GM18858 (cell line): ENCODE results near the gene CES1.
"Not testable (repeated sequence)": the region's sequence is repeated elsewhere in the genome, so short reads cannot be mapped to it uniquely, and the experiment has no call there.

Experiments
- ATAC-seq: cut with Tn5 transposase; IDR thresholded peaks from one replicate; pipeline ENCODE4 v1.9.1; 2021; ENCODE audit not compliant: unreplicated experiment

CES1 gene

GRCh38 chr16:55792934-55793374 is 39.9 kb downstream of the CES1 start:
- not testable (repeated sequence) for ATAC-seq

DNA sequence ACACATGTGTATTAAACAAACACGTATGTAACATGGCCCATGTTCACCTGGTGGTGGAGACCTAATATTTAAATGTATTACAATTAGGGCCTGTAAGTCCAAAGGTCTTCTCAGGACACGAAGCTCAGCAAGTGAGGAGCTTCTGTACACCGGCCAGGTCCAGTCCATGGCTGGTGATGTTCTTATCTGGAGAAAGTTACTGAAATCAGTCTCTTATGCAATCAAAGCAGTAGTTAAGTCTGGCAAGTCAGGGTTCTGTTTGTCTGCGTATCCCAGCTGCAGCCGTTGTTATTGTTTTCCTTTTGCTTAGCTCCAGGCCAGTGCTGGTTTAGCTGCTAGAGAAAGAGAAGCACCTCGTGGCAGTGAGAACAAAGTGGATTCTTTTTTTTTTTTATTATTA is 41.4 kb downstream of the CES1 start:
- not testable (repeated sequence) for ATAC-seq

- not testable (repeated sequence) for ATAC-seq
Measured at GRCh38 chr16:55790240-55790639, 42.7 kb downstream of the CES1 start.

- ATAC-seq = not testable (repeated sequence)
Measured at GRCh38 chr16:55782793-55783091, 50.2 kb downstream of the CES1 start.

GRCh38 chr16:55782091-55782792 is 50.7 kb downstream of the CES1 start:
- ATAC-seq = not testable (repeated sequence)

DNA sequence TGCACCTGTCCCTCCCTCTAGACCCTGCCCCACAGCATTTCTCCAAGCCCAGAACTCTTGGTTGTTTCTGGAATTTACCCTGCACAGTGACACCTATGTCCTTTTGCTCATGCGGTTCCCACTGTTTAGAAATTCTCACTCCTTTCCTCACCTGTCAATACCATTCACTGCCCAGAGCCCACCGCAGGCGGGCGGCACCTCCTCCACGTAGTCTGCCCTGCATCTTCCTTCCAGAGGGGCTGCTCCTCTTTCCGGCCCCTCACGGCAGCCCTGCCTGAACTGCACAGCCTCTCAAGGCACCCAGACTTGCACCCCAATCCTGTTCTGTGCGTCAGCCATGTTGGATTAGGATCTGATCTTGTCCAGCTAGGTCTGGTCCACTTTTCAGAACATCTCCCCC is 51.4 kb downstream of the CES1 start:
- not testable (repeated sequence) for ATAC-seq

- not testable (repeated sequence) for ATAC-seq
Measured at GRCh38 chr16:55780095-55780407, 52.8 kb downstream of the CES1 start.

GRCh38 chr16:55779402-55780094 is 53.3 kb downstream of the CES1 start:
- no peak for ATAC-seq

GRCh38 chr16:55778757-55779156 is 54.1 kb downstream of the CES1 start:
- no peak for ATAC-seq

DNA sequence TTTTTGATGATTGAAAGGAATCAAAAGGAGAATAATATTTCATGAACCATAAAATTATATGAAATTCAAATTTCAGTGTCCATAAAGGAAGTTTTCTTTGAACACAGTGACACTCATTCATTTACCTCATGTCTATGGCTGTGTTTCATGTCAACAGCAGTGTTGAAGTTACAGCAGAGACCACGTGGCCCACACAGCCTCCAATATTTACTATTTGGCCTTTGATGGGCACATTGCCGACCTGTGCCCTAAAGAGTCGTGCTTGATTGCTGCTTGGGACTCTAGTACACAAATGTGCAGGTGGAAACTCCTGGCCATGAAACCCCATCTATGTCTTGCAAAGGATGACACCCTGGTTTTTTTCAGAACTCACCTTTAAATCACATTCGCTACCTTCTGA is 57.0 kb downstream of the CES1 start:
- no peak for ATAC-seq

DNA sequence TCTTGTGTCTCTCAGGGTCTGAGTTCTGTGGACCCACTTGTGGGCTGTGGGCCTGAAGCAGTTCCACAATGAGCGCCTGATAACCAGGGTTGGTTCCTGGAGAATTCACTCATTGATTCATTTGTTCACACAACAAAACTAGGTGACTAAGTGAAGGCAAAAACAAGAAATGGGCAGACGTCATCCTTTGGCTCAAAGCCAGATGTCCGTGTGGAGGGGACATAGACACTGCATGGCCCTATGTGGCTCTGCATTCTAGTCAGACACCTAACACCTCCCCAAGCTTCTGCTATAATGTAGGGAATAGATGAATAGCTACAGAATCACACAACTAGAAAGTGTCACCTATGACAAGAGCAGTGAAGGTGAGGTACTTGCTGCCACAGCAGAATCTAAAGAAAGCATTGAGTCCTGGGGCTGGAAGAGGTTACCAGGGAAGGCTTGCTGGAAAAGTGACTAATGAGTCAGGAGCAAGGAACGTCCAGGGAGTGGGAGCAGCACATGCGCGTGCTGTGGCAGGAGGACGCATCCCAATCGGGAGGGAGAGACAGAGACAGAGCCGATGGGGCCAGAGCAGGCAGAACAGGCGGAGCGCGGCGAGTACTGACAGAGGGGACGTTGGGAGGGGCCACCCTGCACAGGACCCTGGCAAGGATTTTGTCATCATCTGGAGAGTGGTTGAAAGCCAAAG is 58.9 kb downstream of the CES1 start:
- no peak for ATAC-seq

DNA sequence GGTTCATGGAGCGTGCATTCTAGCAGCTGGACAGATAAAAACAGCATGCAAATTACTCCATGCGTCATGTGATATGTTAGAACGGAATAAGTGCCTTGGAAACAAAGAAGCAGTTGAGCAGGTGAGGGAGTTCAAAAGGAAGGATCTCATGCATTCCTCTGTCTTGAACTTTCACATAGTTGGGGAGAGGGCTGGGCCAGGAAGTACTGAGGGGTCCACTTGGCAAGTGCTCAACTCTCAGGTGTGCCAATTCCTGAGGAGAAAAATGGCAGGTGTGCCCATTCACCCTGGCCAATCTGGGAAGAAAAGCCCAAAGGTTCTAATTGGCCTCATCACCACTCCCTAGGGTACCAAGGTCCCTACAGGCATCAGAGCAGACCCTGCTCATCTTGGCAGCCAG is 67.7 kb downstream of the CES1 start:
- no peak for ATAC-seq

DNA sequence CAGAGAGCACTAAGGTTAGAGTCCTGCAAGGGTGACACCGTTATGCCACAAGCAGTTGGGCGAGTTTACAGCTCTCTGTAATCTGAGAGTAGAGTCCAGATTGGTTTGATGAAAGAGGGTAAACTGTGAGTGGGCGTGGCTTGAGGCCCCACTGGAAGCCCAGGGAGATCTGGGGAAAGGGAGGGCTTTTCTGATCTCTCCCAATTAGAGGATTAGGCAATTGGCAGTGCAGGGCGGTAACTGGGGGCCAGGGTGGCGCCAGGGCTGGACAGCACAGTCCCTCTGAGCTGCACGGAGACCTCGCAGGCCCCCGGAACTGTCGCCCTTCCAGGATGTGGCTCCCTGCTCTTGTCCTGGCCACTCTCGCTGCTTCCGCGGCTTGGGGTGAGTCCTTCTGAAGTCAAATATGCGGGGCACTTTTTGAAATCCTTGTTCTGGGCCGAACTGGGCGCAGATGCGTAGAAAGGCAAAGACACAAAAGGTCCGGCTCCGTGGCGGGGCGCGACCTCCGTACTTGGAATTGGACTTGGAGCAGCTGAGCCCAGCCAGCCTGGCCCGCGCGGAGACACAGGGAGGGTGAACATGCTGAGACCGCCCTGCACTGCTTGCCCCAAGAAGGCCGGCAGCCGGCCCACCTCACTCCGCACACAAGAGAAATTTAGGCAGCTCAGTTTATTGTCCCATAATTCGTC is 72.4 kb downstream of the CES1 start:
- no peak for ATAC-seq

DNA sequence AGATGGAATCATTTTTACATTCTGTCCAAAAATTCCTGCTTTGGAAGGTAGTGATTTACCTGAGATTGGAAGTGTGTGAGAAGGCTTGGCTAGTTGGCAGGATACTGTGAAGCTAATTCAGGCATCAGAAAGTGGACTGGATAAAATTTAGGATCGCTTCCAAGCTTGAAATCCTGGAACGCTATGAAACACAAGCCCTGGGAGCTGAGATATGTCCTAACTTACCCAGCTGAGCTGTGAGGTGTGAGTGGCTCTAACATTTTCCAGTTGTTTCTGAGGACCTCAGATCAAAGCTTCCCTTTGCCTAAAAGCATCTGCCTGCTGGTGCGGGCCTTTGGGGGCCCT is 73.0 kb downstream of the CES1 start:
- ATAC-seq = not testable (repeated sequence)

DNA sequence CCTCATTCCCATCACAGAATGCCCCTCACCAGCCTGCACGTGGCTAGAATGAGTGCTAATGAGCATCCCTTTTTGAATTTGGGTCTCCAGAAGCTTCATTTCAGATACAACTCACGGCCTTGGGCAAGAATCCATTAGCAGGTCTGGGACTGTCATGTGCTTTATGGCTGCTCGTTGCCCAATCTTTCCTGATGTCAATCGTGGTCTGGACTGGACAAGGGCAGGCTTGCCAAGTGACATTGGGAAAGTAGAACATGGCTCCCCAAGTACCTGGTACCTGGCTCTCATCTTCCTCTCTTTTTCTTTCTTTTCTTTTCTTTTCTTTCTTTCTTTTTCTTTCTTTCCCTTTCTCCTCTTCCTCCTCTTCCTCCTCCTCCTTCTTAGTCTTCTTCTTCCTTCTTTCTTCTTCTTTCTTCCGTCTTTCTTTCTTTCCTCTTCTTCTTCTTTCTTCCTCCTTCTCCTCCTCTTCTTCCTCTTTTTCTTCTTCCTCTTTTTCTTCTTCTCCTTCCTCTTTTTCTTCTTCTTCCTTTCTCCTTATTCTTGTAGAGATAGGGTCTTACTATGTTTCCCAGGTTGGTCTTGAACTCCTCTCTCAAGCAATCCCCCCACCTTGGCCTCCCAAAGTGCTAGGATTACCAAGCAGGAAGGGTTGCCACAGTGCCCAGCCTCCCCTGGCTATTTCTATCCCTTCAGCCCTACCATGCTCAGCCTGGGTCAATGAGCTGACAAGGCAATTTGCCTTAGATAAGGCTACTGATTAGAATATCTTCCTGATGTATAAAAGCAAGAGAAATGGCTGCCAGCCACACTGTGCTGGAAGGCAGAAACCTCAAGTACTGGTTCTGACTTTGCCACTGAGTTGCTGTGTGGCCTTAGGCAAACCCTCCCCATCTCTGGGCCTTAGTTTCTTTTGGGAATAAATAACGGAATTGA is 75.0 kb downstream of the CES1 start:
- not testable (repeated sequence) for ATAC-seq

DNA sequence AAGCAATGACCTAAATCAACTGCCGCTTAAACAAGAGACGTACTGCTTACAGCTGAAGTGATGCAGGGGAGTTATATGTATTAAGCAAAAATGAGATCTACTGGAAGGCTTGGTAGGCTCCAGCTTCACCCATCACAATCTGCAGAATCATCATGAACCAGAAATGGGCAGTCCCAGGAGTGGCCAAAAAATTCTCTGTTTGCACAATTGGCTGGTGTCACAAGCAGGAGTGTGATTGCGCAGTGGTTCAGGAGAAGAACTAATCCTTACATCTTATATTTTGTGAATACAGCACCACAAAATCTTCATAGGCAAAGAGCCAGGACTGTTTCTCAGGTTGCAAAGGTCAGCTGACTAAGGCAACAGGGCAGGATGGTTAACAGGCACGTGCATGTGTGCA is 75.9 kb downstream of the CES1 start:
- ATAC-seq = no peak

DNA sequence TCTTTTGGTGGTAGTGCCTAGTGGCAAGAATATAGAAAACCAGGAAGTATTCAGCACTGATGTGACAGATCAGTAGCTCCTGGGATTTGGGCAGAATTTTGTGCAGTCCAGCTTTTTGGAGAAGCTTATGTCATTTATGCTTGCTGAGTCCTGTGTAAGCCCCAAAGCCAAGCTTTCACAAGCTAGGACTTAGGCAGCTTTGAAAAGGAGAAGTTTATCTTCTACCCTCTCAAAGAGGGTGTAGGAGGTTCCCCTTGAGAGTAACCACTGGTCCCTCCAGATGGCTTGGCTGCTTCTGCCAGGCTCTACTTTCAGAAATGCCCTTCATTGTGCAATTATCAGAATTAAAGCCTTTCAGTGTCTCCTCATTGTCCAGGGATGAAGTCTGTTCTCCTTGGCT is 78.8 kb downstream of the CES1 start:
- ATAC-seq = no peak

DNA sequence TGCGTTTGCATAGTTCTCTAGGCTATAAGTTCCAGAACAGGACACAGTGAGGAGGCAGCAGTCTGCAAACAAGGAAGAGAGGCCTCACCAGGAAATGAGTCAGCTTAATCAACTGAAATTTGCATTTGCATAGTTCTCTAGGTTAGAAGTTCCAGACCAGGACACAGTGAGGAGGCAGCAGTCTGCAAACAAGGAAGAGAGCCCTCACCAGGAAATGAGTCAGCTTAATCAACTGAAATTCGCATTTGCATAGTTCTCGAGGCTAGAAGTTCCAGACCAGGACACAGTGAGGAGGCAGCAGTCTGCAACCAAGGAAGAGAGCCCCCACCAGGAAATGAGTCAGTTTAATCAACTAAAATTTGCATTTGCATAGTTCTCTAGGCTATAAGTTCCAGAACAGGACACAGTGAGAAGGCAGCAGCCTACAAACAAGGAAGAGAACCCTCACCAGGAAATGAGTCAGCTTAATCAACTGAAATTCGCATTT is 79.7 kb downstream of the CES1 start:
- ATAC-seq = not testable (repeated sequence)
